Osteocyte (in vitro differentiated cells): Measurements from ENCODE around the gene VIP. TPM values are rescaled to one million over a fixed set of nuclear protein-coding genes. Genes with fewer than 3 reads are reported as not detected.

ENCODE experiments used
- DNase-seq: peaks from one replicate; pipeline ENCODE4 v3.0.0; 2021; ENCODE audit warnings: mixed read lengths; ENCODE audit not compliant: unreplicated experiment; ENCODE audit errors: extremely low spot score
- H3K27ac Mint-ChIP-seq: one replicate; pipeline ENCODE4 v1.8.0; 2021; ENCODE audit warnings: mild to moderate bottlenecking, mixed read lengths; ENCODE audit not compliant: unreplicated experiment
- H3K27me3 Mint-ChIP-seq: one replicate; pipeline ENCODE4 v1.8.0; 2021; ENCODE audit warnings: mixed read lengths; ENCODE audit not compliant: unreplicated experiment
- H3K36me3 Mint-ChIP-seq: one replicate; pipeline ENCODE4 v1.8.0; 2021; ENCODE audit warnings: mixed read lengths; ENCODE audit not compliant: unreplicated experiment
- H3K4me1 Mint-ChIP-seq: one replicate; pipeline ENCODE4 v1.8.0; 2021; ENCODE audit warnings: mixed read lengths; ENCODE audit not compliant: unreplicated experiment
- H3K4me3 Mint-ChIP-seq: one replicate; pipeline ENCODE4 v1.8.0; 2021; ENCODE audit warnings: mild to moderate bottlenecking, moderate library complexity, mixed read lengths; ENCODE audit not compliant: unreplicated experiment
- H3K9me3 Mint-ChIP-seq: one replicate; pipeline ENCODE4 v1.8.0; 2021; ENCODE audit warnings: mixed read lengths; ENCODE audit not compliant: unreplicated experiment
- total RNA-seq: library from RNA; stranded (reverse); gene quantifications from 2 replicates; pipeline ENCODE4 v1.2.1, GENCODE V29; 2021
- TF ChIP-seq, protein P1 (sequence below): fragments of 200-600 bp; sonication (generic); IDR thresholded peaks from 2 replicates; pipeline ENCODE4 v1.5.0; 2021; ENCODE audit warnings: antibody characterized with exemption, mild to moderate bottlenecking, moderate library complexity

Gene VIP
- total RNA-seq, 1 donor from 2014 or later = not detected

DNA sequence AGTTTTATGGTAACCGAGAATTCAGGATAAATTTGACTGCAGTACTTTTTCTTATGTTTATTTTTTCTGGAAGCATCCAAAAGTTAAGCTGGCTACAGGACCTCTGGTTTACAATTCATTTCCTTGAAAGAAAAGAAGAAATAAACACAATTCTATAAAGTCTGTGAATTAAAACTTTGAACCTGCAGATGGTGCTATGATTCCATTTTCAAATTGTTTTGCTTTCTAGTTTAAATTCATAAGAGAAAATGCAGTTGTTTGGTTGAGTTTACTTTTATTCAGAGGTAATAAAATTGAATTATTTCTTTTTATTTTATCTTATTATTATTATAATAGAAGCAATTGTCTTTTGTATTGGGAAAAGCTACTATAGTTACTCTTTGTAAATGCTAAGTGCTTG, 1.8 kb upstream of the VIP start:
- Mint-ChIP-seq H3K27ac (no peak overlapping the region), H3K4me1 (no peaks in the 10 kb centered on the region), H3K9me3 (no peaks in the 10 kb centered on the region), H3K4me3 (no peak overlapping the region), H3K36me3 (no peaks in the 10 kb centered on the region), H3K27me3 (peaks cover 2% of the 10 kb centered on the region)
- TF ChIP-seq, protein P1, sequence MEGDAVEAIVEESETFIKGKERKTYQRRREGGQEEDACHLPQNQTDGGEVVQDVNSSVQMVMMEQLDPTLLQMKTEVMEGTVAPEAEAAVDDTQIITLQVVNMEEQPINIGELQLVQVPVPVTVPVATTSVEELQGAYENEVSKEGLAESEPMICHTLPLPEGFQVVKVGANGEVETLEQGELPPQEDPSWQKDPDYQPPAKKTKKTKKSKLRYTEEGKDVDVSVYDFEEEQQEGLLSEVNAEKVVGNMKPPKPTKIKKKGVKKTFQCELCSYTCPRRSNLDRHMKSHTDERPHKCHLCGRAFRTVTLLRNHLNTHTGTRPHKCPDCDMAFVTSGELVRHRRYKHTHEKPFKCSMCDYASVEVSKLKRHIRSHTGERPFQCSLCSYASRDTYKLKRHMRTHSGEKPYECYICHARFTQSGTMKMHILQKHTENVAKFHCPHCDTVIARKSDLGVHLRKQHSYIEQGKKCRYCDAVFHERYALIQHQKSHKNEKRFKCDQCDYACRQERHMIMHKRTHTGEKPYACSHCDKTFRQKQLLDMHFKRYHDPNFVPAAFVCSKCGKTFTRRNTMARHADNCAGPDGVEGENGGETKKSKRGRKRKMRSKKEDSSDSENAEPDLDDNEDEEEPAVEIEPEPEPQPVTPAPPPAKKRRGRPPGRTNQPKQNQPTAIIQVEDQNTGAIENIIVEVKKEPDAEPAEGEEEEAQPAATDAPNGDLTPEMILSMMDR = peak; percentile 37
- DNase-seq = no peak

DNA sequence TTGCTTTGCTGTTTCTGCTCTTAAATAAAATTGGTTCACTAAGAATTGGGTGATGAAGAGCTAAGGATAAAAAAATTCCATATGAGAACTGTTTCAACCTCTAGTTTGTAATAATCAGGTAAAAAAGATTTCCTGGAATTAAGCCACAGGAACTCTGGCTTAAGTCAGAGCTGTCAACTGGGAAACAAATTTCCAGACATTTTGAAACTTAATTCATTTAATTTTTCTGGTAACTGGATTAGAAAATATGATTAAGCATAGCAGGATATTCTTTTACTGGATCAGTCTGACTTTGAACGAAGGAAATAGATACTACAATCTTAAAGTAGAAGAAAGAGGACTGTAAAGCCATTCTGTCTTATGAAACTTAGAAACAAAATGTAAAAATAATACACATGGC, 1.3 kb upstream of the VIP start:
- H3K9me3 Mint-ChIP-seq = no peaks in the 10 kb centered on the region
- peaks cover 2% of the 10 kb centered on the region for H3K27me3 Mint-ChIP-seq
- TF ChIP-seq, protein P1 = no peak

GRCh38 chr6:152765331-152765730, 14.7 kb downstream of the VIP start:
- H3K4me3 Mint-ChIP-seq = no peak overlapping the region
- H3K36me3 Mint-ChIP-seq = no peaks in the 10 kb centered on the region
- H3K4me1 Mint-ChIP-seq = no peaks in the 10 kb centered on the region

More for the DNA sequence above, 1.3 kb upstream of the VIP start:
- no peak overlapping the region for H3K27ac Mint-ChIP-seq
- no peaks in the 10 kb centered on the region for H3K4me1 Mint-ChIP-seq
- H3K4me3 Mint-ChIP-seq = no peak overlapping the region
- no peaks in the 10 kb centered on the region for H3K36me3 Mint-ChIP-seq
- no peak for DNase-seq

GRCh38 chr6:152769159-152769558, 18.6 kb downstream of the VIP start:
- no peak overlapping the region for H3K27ac Mint-ChIP-seq
- H3K36me3 Mint-ChIP-seq = no peaks in the 10 kb centered on the region
- H3K4me3 Mint-ChIP-seq = no peak overlapping the region
- TF ChIP-seq, protein P1 = no peak
- H3K27me3 Mint-ChIP-seq = no peaks in the 10 kb centered on the region
- H3K9me3 Mint-ChIP-seq = no peaks in the 10 kb centered on the region
- H3K4me1 Mint-ChIP-seq = no peaks in the 10 kb centered on the region
- DNase-seq = no peak

More at GRCh38 chr6:152765331-152765730, 14.7 kb downstream of the VIP start:
- no peak for DNase-seq
- H3K27me3 Mint-ChIP-seq = no peaks in the 10 kb centered on the region
- H3K9me3 Mint-ChIP-seq = no peaks in the 10 kb centered on the region
- TF ChIP-seq, protein P1 = no peak
- H3K27ac Mint-ChIP-seq = no peak overlapping the region

DNA sequence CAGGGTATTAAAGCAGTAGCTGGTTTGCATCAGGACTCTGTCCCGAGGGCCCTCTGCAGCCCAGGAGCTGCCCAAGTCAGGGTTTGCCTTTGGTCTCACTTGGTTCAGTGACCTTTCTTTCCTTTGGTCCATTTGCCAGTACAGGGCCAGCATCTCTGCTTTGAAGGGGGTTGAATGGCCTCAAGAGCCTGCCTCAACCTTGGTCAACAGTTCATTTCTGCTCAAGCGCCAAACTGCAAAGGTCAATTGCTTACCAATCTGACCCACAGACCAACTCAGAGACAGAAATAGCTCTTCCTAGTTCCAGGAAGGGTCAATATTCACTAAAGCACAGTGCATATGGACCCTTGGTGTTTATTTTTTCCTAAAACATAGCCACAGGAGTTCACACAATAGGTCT, 19.4 kb downstream of the VIP start:
- H3K4me1 Mint-ChIP-seq = no peaks in the 10 kb centered on the region
- H3K36me3 Mint-ChIP-seq = no peaks in the 10 kb centered on the region
- TF ChIP-seq, protein P1 = no peak
- H3K27me3 Mint-ChIP-seq = no peaks in the 10 kb centered on the region
- H3K27ac Mint-ChIP-seq = no peak overlapping the region
- DNase-seq = no peak
- no peaks in the 10 kb centered on the region for H3K9me3 Mint-ChIP-seq
- no peak overlapping the region for H3K4me3 Mint-ChIP-seq
